Measurements from ENCODE around the gene UMAD1.

- TF ChIP-seq FOXM1 (IDR thresholded peaks at IDR 0.05; ENCODE audit: borderline replicate concordance, low read depth) (no peak), CEBPB (IDR thresholded peaks at IDR 0.05) (no peak), TCF12 (IDR thresholded peaks at IDR 0.05; ENCODE audit: low read depth) (no peak), RAD21 (IDR thresholded peaks at IDR 0.05; ENCODE audit: low read depth) (no peak), TAF1 (IDR thresholded peaks at IDR 0.05; ENCODE audit: low read depth) (no peak), EP300 (IDR thresholded peaks at IDR 0.05; ENCODE audit: borderline replicate concordance) (no peak), USF1 (IDR thresholded peaks at IDR 0.05) (no peak), REST (IDR thresholded peaks at IDR 0.05; ENCODE audit: low read depth) (no peak)
Measured at GRCh38 chr7:7790041-7790741, 149.6 kb downstream of the UMAD1 start.

All from Ishikawa (cell line).